Neuronal stem cell (in vitro differentiated cells): ENCODE measurements around the gene FBLN1.
"Not testable (repeated sequence)": the region's sequence is repeated elsewhere in the genome, so short reads cannot be mapped to it uniquely, and the experiment has no call there.

Source experiments
- DNase-seq: peaks from one replicate; pipeline ENCODE4 v3.0.0-alpha.2; 2013; ENCODE audit warnings: low spot score
- H2AFZ ChIP-seq: one replicate; pipeline ENCODE4 v1.6.1; 2013; ENCODE audit warnings: mild to moderate bottlenecking, low read length, inconsistent platforms
- H2AK5ac ChIP-seq: 2 replicates; pipeline ENCODE4 v1.6.1; 2013; ENCODE audit warnings: low read depth, mild to moderate bottlenecking, inconsistent platforms, low read length, moderate library complexity, mixed read lengths
- H2BK120ac ChIP-seq: 2 replicates; pipeline ENCODE4 v1.6.1; 2013; ENCODE audit warnings: low read depth, mild to moderate bottlenecking, inconsistent platforms, low read length, moderate library complexity, mixed read lengths
- H2BK12ac ChIP-seq: one replicate; pipeline ENCODE4 v1.6.1; 2013; ENCODE audit warnings: low read length, inconsistent platforms
- H2BK15ac ChIP-seq: 2 replicates; pipeline ENCODE4 v1.6.1; 2013; ENCODE audit warnings: mild to moderate bottlenecking, low read length, inconsistent platforms, mixed read lengths
- H2BK5ac ChIP-seq: one replicate; pipeline ENCODE4 v1.6.1; 2013; ENCODE audit warnings: inconsistent platforms, mild to moderate bottlenecking, low read length, moderate library complexity
- H3K14ac ChIP-seq: one replicate; pipeline ENCODE4 v1.6.1; 2013; ENCODE audit warnings: low read length, inconsistent platforms
- H3K18ac ChIP-seq: 2 replicates; pipeline ENCODE4 v1.6.1; 2013; ENCODE audit warnings: low read length, inconsistent platforms
- H3K23ac ChIP-seq: 2 replicates; pipeline ENCODE4 v1.6.1; 2013; ENCODE audit warnings: low read depth, mild to moderate bottlenecking, mixed read lengths, low read length, inconsistent platforms; ENCODE audit not compliant: poor library complexity
- H3K27ac ChIP-seq: replicated peaks from 3 replicates; pipeline ENCODE4 v1.5.1; 2013; ENCODE audit warnings: low read length, inconsistent platforms
- H3K27me3 ChIP-seq, 3 experiments: 2 replicates each; pipeline ENCODE4 v1.6.1; 2013; ENCODE audit warnings: low read length in 3 of 3, mild to moderate bottlenecking in 2 of 3, inconsistent platforms in 1 of 3, low read depth in 1 of 3, mixed read lengths in 1 of 3, moderate library complexity in 1 of 3; ENCODE audit not compliant: control insufficient read depth in 3 of 3, insufficient read depth in 3 of 3
- H3K36me3 ChIP-seq, 2 donors: replicated peaks in 1 of 2; 2 replicates each; pipeline ENCODE4 v1.6.1; 2013; ENCODE audit warnings: low read length in 2 of 2; ENCODE audit not compliant: control insufficient read depth in 2 of 2, insufficient read depth in 2 of 2
- H3K4ac ChIP-seq: 2 replicates; pipeline ENCODE4 v1.6.1; 2013; ENCODE audit warnings: inconsistent platforms, mild to moderate bottlenecking, low read length, moderate library complexity
- H3K4me1 ChIP-seq, 2 donors: 1 replicate in 1 of 2; 2 replicates in 1 of 2; pipeline ENCODE4 v1.6.1; 2013; ENCODE audit warnings: low read length in 2 of 2, low read depth in 1 of 2; ENCODE audit not compliant: control insufficient read depth in 2 of 2, insufficient read depth in 1 of 2
- H3K4me2 ChIP-seq: one replicate; pipeline ENCODE4 v1.6.1; 2013; ENCODE audit warnings: mild to moderate bottlenecking, low read length, inconsistent platforms; ENCODE audit not compliant: insufficient read depth, poor library complexity, severe bottlenecking
- H3K4me3 ChIP-seq, 2 donors: 2 replicates each; pipeline ENCODE4 v1.5.1; 2013; ENCODE audit warnings: low read length in 2 of 2, mild to moderate bottlenecking in 2 of 2, inconsistent platforms in 1 of 2, moderate library complexity in 1 of 2
- H3K79me1 ChIP-seq: one replicate; pipeline ENCODE4 v1.6.1; 2013; ENCODE audit warnings: low read depth, mild to moderate bottlenecking, inconsistent platforms, low read length, moderate library complexity
- H3K9ac ChIP-seq: one replicate; pipeline ENCODE4 v1.6.1; 2013; ENCODE audit warnings: mild to moderate bottlenecking, low read depth, low read length, inconsistent platforms; ENCODE audit not compliant: poor library complexity
- H3K9me3 ChIP-seq, 2 donors: replicated peaks in 1 of 2; 2 replicates each; pipeline versions ENCODE3 to v1.6.1; 2013; ENCODE audit warnings: low read length in 2 of 2, mild to moderate bottlenecking in 2 of 2, inconsistent platforms in 1 of 2, low read depth in 1 of 2, mixed read lengths in 1 of 2, moderate library complexity in 1 of 2; ENCODE audit not compliant: control insufficient read depth in 2 of 2, insufficient read depth in 1 of 2
- H4K8ac ChIP-seq: one replicate; pipeline ENCODE4 v1.6.1; 2013; ENCODE audit warnings: low read depth, mild to moderate bottlenecking, inconsistent platforms, low read length, moderate library complexity
- H4K91ac ChIP-seq: one replicate; pipeline ENCODE4 v1.6.1; 2013; ENCODE audit warnings: low read length, low read depth, mild to moderate bottlenecking, inconsistent platforms; ENCODE audit not compliant: poor library complexity
- WGBS, 2 donors: extraction: QIAGEN DNeasy Blood & Tissue Kit; methylation state at CpG; one replicate each; pipeline ENCODE4 v1.1.7; 2013; ENCODE audit warnings: missing lambda C conversion rate in 2 of 2, mixed read lengths in 1 of 2; ENCODE audit not compliant: insufficient read length in 2 of 2, insufficient replicate concordance in 1 of 2; ENCODE audit errors: extremely low coverage in 2 of 2; 5-methylcytosine and 5-hydroxymethylcytosine counted together

Gene FBLN1

DNA sequence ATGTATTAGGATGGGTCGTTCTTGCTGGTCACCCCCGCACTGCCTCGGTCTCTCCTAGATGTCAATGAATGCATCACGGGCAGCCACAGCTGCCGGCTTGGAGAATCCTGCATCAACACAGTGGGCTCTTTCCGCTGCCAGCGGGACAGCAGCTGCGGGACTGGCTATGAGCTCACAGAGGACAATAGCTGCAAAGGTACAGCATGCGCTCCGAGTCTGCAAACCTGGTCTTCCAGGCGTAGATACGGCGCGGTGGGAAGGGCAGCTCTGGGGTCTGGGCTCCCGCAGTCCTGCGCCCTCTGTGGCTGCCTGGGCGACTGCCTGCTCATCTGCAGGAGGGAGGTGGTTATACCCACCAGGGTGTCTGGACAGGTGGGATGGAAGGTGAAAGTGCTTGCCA lies 31.0 kb downstream of the FBLN1 start:
- Histone ChIP-seq H4K91ac (no peak overlapping the region), H3K79me1 (peaks cover 2% of the 10 kb centered on the region), H3K9me3 (no peaks in the 10 kb centered on the region), H3K9ac (no peak overlapping the region), H3K18ac (no peak overlapping the region), H3K27ac (no peak overlapping the region), H3K4me2 (no peak overlapping the region), H2BK12ac (no peak overlapping the region), H3K36me3 (peaks cover 38 to 91% of the 10 kb centered on the region in 2 donors), H3K27me3 (no peaks in the 10 kb centered on the region), H3K4ac (no peak overlapping the region), H3K4me3 (peak overlapping the region in 1 of 2 donors; percentile 8), H2AFZ (no peak overlapping the region), H2BK5ac (no peak overlapping the region), H3K4me1 (peaks cover 2 to 11% of the 10 kb centered on the region in 2 donors), H2AK5ac (no peak overlapping the region), H3K14ac (no peak overlapping the region), H4K8ac (no peak overlapping the region), H2BK15ac (no peak overlapping the region), H3K23ac (no peak overlapping the region), H2BK120ac (no peak overlapping the region)
- no CpG with 5 or more reads among the region's 17 CpGs for WGBS, 2 donors
- DNase-seq = no peak

DNA sequence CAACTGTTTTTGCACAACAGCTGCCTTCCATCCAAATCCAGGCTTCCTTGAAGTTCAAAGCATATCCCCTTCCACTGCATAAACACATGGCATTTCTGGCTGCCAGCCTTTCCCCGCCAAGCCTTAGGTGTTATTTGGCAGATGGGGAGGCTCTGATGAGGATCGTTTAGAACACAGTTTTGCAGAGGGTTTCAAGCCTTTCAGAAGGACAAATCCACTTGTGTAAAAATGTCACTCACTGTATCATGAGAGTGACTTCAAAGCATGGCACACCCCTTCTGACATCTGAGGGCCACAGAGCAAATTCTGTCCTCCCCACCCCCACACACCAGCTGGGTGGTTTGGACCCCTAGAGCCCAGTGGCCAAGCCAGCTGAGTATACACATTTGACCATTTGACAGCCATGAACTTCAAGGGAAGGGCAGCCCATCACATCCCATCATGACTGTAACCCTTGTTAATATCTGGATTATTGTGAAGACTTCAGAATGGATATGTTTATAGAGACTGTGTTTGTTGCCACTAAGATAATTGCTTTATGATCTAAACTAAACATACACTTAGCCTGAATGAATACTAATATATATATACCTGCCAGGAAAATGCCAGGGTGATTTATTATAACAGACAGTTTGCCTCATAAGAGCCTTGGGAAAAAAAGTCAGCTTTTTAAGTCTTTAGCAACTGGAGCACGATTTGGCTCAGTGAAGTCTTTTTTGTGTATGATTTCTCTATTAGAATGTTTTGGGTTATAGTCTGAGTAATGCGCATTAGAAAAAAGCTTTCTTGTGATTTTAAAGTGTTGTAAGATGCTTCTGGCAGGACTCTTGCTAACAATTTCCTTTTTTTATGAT lies 31.9 kb downstream of the FBLN1 start:
- H2BK120ac ChIP-seq = no peak overlapping the region
- H3K9ac ChIP-seq = no peak overlapping the region
- no peak overlapping the region for H2AK5ac ChIP-seq
- no peak overlapping the region for H3K23ac ChIP-seq
- no peak overlapping the region for H2AFZ ChIP-seq
- H2BK15ac ChIP-seq = no peak overlapping the region
- H3K27me3 ChIP-seq = no peaks in the 10 kb centered on the region
- no peak overlapping the region for H3K27ac ChIP-seq
- no CpG with 5 or more reads among the region's 4 CpGs for WGBS, 2 donors
- H3K14ac ChIP-seq = no peak overlapping the region
- no peaks in the 10 kb centered on the region for H3K79me1 ChIP-seq
- no peak for DNase-seq
- no peak overlapping the region for H3K4ac ChIP-seq
- no peaks in the 10 kb centered on the region for H3K9me3 ChIP-seq
- no peak overlapping the region for H3K4me3 ChIP-seq
- no peak overlapping the region for H2BK5ac ChIP-seq
- no peak overlapping the region for H4K8ac ChIP-seq
- H2BK12ac ChIP-seq = no peak overlapping the region
- H4K91ac ChIP-seq = no peak overlapping the region
- H3K4me2 ChIP-seq = no peak overlapping the region
- peaks cover 35 to 85% of the 10 kb centered on the region in 2 donors for H3K36me3 ChIP-seq
- H3K18ac ChIP-seq = no peak overlapping the region
- peaks cover 5 to 11% of the 10 kb centered on the region in 2 donors for H3K4me1 ChIP-seq

DNA sequence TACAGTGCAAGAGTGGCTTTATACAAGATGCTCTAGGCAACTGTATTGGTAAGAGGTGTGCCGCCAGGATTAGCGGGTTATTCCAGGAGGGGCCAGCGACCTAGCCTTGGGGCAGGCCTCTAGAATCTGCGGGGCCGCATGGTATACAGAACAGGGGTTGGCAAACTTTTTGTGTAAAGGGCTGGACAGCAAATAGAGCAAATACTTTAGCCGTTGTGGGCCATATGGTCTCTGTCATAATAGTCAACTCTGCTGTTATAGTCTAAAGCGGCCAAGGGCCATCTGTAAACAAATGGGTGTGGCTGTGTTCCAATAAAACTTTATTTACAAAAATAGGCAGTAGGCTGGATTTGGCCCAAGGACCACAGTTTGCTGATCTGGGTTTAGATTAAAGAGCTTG lies 32.6 kb downstream of the FBLN1 start:
- Histone ChIP-seq H2AK5ac (no peak overlapping the region), H4K8ac (no peak overlapping the region), H2BK120ac (no peak overlapping the region), H3K4me1 (peaks cover 5 to 11% of the 10 kb centered on the region in 2 donors), H4K91ac (no peak overlapping the region), H3K27ac (no peak overlapping the region), H2BK12ac (no peak overlapping the region), H3K14ac (no peak overlapping the region), H3K4me2 (no peak overlapping the region), H2BK5ac (no peak overlapping the region), H2AFZ (no peak overlapping the region), H3K23ac (no peak overlapping the region), H3K9ac (no peak overlapping the region), H3K4ac (no peak overlapping the region), H3K18ac (no peak overlapping the region), H3K36me3 (peaks cover 33 to 87% of the 10 kb centered on the region in 2 donors), H3K9me3 (no peaks in the 10 kb centered on the region), H3K27me3 (no peaks in the 10 kb centered on the region), H3K4me3 (no peak overlapping the region), H3K79me1 (no peaks in the 10 kb centered on the region), H2BK15ac (no peak overlapping the region)
- no CpG with 5 or more reads among the region's 7 CpGs for WGBS, 2 donors
- DNase-seq = no peak

DNA sequence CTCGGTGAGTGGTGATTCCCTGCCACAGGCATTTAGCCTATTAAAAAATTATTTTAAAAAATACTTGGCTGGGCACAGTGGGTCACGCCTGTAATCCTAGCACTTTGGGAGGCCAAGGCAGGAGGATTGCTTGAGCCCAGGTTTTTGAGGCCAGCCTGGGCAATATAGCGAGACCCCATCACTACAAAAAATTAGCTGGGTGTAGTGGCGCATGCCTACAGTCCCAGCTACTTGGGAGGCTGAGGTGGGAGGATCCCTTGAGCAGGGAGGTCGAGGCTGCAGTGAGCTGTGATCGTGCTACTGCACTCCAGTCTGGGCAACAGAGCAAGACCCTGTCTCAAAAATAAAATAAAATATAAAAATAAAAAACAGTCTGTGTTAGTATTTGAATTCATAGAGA lies 33.2 kb downstream of the FBLN1 start:
- H3K79me1 ChIP-seq, H3K9me3 ChIP-seq, H3K23ac ChIP-seq, DNase-seq, H3K14ac ChIP-seq, H2AFZ ChIP-seq, H2BK15ac ChIP-seq, H2AK5ac ChIP-seq, H3K4ac ChIP-seq, H3K18ac ChIP-seq, H2BK5ac ChIP-seq, H4K8ac ChIP-seq, H2BK12ac ChIP-seq, H4K91ac ChIP-seq, H3K27me3 ChIP-seq, H2BK120ac ChIP-seq, H3K4me3 ChIP-seq, H3K4me2 ChIP-seq, H3K27ac ChIP-seq, H3K9ac ChIP-seq: not testable (repeated sequence)
- Histone ChIP-seq H3K4me1 (peaks cover 5 to 11% of the 10 kb centered on the region in 2 donors), H3K36me3 (peaks cover 37 to 87% of the 10 kb centered on the region in 2 donors)
- no CpG with 5 or more reads among the region's 6 CpGs for WGBS, 2 donors
